Spinal cord (tissue), 10 donors: Measurements from ENCODE around the gene GNAL. TPM values are rescaled to one million over a fixed set of nuclear protein-coding genes. Genes with fewer than 3 reads are reported as not detected.
"Not testable (repeated sequence)": the region's sequence is repeated elsewhere in the genome, so short reads cannot be mapped to it uniquely, and the experiment has no call there.

ENCODE experiments used
- DNase-seq, 6 donors: peaks; one replicate each; pipeline versions ENCODE4 v3.0.0 to v3.0.0-alpha.2; 2013 to 2015; ENCODE audit warnings: low spot score in 6 of 6, low read depth in 4 of 6
- H3K27ac ChIP-seq: one replicate; pipeline ENCODE4 v1.5.1; 2013; ENCODE audit warnings: low read depth, low read length, control low read depth
- H3K27me3 ChIP-seq: one replicate; pipeline ENCODE4 v1.6.1; 2013; ENCODE audit warnings: low read length; ENCODE audit not compliant: control insufficient read depth, insufficient read depth
- H3K36me3 ChIP-seq: one replicate; pipeline ENCODE4 v1.6.1; 2013; ENCODE audit warnings: low read length; ENCODE audit not compliant: control insufficient read depth, insufficient read depth
- H3K4me1 ChIP-seq: one replicate; pipeline ENCODE4 v1.6.1; 2013; ENCODE audit warnings: low read length; ENCODE audit not compliant: control insufficient read depth, insufficient read depth
- H3K4me3 ChIP-seq: one replicate; pipeline ENCODE4 v1.5.1; 2013; ENCODE audit warnings: low read depth, low read length, control low read depth
- H3K9me3 ChIP-seq: one replicate; pipeline ENCODE4 v1.6.1; 2013; ENCODE audit warnings: low read length; ENCODE audit not compliant: control insufficient read depth, insufficient read depth
- WGBS: methylation state at CpG from one replicate; pipeline ENCODE4 v1.1.5; 2013; ENCODE audit warnings: missing lambda C conversion rate; ENCODE audit not compliant: insufficient coverage; 5-methylcytosine and 5-hydroxymethylcytosine counted together
- polyA plus RNA-seq, 2 donors: library from polyadenylated mRNA; unstranded; fragments of 120-200 nt; gene quantifications; one replicate each; pipeline ENCODE4 v1.2.1, GENCODE V29; 2013; ENCODE audit not compliant: insufficient read length in 2 of 2
- total RNA-seq, 2 donors: library from RNA; depleted of rRNA in 1 of 2; stranded (reverse); fragments of 120-200 nt in 1 of 2; fragments of >200 nt in 1 of 2; gene quantifications; one replicate each; pipeline versions ENCODE4 v1.2.3 to v1.2.4, GENCODE V29; 2013 to 2014
- donor health status: healthy.

Gene GNAL
- total and polyA plus RNA-seq, 4 donors: 30.2 to 81.0 (median 70.7) TPM

DNA sequence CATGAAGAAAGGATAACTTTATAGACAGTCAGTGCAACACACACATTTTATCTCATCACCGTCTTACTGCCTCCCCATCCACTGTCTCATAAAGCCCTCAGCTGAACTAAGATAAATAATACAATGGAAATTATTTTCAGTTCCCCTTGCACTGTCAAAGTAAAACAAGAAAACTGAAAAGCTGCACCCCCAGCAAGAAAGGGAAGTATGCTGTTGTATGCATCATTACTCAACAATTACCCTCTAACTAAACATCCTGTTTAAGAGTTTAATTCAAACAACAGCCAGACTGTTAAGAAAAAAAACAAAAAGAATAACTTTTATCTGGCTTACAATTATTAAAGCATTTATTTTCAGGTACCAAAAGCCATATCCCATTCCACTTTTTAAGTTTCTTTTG lies 194.1 kb downstream of the GNAL start:
- no CpG with 5 or more reads among the region's 1 CpG for WGBS
- Histone ChIP-seq H3K9me3 (no peaks in the 10 kb centered on the region), H3K4me3 (no peak overlapping the region), H3K27ac (no peak overlapping the region), H3K27me3 (no peaks in the 10 kb centered on the region), H3K36me3 (peaks cover 44% of the 10 kb centered on the region), H3K4me1 (no peaks in the 10 kb centered on the region)
- no peak for DNase-seq

DNA sequence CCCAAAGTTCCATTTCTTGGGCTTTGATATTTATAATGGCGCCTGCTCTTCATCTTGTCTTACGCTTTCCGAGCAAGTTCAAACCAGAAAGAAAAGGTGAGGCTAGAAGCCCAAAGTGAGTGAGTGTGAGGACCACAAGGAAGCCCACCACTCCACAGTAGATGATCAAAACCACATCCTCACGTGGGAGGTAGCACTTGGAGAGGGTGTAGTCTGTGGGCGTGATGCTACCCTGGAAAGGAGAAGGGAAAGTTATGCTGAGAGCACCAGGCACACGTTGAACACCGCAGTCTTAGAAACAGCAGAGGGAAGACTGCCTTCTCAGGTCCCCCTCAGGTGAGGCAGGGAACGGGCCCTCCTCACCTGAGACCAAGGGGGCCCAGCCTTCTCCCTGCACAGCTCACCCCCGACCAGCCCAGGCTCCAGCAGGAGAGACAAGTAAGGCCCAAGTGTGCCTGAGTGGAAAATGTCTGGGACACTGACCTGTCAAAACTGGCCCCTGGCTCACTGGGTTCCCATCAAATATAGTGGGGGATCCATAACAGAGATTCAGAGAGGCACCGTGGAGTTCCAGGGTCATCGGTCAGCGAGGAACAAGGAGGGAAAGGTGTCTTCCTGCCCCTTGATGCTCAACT lies 195.4 kb downstream of the GNAL start:
- Histone ChIP-seq H3K9me3 (no peaks in the 10 kb centered on the region), H3K27me3 (no peaks in the 10 kb centered on the region), H3K4me1 (no peaks in the 10 kb centered on the region), H3K4me3 (no peak overlapping the region), H3K36me3 (peaks cover 40% of the 10 kb centered on the region), H3K27ac (no peak overlapping the region)
- 93% methylated on average over 8 of the region's 12 CpGs for WGBS
- DNase-seq: no peak

DNA sequence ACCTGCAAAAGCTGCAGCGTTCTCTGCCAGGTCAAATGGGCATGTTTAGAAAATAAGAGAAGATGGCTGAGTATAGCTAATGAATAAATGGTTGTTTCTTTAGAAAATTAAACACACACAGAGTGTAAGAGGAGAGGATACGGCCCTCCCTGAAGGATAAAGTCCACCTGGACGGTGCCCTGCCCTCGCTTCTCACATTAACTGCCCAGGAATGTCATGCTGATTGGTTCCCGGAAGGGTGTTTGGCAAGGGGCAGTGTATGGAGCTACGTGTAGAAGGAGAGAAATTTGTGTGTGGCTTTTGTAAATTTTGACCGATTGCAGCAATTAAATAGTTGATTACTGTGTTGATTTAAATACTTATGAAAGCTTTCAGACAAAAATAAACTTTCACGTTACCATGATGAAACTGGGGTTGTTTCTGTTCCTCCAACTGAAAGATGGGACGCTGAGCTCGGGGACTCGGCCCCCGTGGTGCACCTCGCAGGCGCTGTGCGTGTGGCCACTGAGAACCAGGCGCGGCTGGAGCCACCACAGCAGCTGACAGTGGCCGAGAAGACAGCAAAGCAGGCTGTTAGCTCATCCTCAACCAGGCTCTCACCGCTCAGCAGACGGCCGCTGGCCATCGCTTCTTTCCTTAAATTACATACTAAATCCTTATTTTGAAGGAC lies 196.3 kb downstream of the GNAL start:
- 86% methylated on average over 14 of the region's 22 CpGs for WGBS
- no peaks in the 10 kb centered on the region for H3K27me3 ChIP-seq
- no peak for DNase-seq
- H3K9me3 ChIP-seq: no peaks in the 10 kb centered on the region
- no peaks in the 10 kb centered on the region for H3K4me1 ChIP-seq
- H3K36me3 ChIP-seq: peaks cover 44% of the 10 kb centered on the region
- H3K27ac ChIP-seq: no peak overlapping the region
- H3K4me3 ChIP-seq: no peak overlapping the region

DNA sequence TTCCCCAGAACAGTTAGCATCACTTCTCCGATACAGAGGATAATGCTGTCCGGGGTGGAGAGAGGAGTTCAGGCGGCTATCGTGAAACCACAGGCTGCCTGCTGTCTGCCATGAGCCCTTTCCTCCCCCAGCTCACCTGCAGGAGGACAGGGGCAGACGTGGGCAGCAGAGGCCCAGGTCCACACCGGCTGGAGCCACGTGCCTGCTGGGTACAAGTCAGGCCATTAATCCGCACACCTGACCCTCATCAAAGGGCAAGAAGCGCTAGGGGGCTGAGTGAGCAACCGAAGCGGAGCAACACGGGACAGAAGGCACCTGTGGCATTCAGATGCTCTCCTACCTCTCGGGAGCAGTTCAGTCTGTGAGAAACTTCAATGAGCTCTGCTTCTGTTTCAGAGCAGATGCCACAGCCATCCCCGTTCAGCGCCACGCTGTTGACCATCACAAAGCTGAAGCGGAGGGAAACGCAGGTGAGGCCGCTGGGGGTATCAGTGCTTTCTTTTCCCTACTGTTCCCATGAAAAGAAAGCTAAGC lies 197.6 kb downstream of the GNAL start:
- 76% methylated on average over 17 of the region's 19 CpGs for WGBS
- no peak overlapping the region for H3K4me3 ChIP-seq
- H3K27me3 ChIP-seq: no peaks in the 10 kb centered on the region
- no peaks in the 10 kb centered on the region for H3K4me1 ChIP-seq
- peaks cover 41% of the 10 kb centered on the region for H3K36me3 ChIP-seq
- no peaks in the 10 kb centered on the region for H3K9me3 ChIP-seq
- DNase-seq: no peak
- no peak overlapping the region for H3K27ac ChIP-seq

DNA sequence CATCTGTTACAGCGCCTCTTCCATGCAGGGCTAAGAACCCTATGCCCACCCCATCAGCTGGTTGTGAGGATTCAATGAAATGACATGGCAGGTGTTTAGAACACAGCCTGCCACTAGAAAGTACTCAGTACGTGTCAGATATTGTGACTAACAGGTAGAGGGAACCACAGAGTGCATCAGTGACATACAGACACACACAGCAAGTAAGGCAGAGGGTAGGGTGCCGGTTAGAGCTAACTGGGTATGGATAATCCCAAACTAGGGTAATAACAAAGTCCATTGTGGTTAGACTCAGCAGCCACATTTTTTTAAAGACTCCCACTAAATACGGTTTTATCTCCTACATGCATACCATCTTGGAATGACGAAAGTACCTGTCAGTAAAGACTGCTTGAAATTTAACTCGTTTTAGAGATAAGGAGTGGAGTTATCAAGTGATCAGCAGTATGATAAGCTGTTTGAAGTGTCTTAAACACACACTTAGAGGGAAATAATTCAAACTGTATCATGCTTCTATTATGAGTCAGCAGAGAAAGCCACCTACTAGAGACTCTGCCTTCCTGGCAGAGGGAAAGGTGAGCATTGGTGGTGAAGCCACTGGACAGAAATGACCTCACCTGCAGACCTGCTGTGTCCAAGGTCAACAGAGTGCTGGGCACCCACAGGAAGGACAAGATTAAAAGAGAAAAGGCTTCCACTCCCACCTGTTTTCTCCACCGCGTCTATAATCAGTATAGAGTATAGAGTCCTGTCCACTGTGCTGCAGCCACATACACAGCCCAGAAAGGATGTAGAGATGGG lies 198.5 kb downstream of the GNAL start:
- no peaks in the 10 kb centered on the region for H3K9me3 ChIP-seq
- H3K4me3 ChIP-seq: no peak overlapping the region
- no peak for DNase-seq
- H3K36me3 ChIP-seq: peaks cover 46% of the 10 kb centered on the region
- H3K27me3 ChIP-seq: no peaks in the 10 kb centered on the region
- H3K4me1 ChIP-seq: no peaks in the 10 kb centered on the region
- WGBS: 75% methylated on average over 1 of the region's 8 CpGs
- H3K27ac ChIP-seq: no peak overlapping the region

DNA sequence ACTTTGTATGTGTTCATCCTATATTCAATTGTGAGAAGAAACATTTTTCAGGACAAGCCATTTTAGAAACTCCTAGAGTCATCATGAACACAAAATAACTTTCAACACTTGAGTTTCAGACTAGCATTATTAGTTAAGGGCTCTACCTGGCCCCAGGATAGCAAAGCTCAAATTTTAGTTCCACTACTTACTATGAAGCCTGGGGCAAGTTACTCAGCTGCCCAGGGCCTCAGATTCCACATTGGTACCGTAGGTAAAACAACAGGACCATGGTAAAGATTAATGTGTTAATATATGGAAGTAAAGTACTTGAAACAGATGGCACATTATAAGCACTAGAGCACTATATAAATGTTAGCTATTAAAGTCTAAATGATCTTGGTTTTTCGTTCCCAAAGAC lies 199.7 kb downstream of the GNAL start:
- Histone ChIP-seq H3K4me3 (no peak overlapping the region), H3K9me3 (no peaks in the 10 kb centered on the region), H3K27ac (no peak overlapping the region), H3K27me3 (no peaks in the 10 kb centered on the region), H3K4me1 (no peaks in the 10 kb centered on the region), H3K36me3 (peaks cover 48% of the 10 kb centered on the region)
- no peak for DNase-seq
- WGBS: no CpG with 5 or more reads among the region's 2 CpGs

DNA sequence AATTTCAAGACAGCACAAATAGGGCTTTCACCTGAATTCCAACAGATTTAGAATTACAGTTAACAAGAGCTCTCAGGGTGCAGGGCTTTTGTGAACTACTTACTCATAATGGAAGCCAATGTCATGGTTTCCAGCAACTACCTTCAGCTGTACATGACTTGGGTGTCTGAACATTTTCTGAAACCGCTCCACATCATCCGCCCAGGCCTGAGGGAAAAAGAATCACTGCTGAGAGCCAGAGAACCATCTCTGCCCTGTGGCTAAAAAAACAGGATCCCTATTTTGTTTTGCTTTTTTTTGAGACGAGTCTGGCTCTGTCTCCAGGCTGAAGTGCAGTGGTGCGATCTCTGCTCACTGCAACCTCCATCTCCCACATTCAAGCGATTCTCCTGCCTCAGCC lies 200.2 kb downstream of the GNAL start:
- Histone ChIP-seq H3K9me3 (no peaks in the 10 kb centered on the region), H3K4me1 (no peaks in the 10 kb centered on the region), H3K27me3 (no peaks in the 10 kb centered on the region), H3K36me3 (peaks cover 51% of the 10 kb centered on the region), H3K27ac (no peak overlapping the region), H3K4me3 (no peak overlapping the region)
- no peak for DNase-seq
- 100% methylated on average over 3 of the region's 5 CpGs for WGBS

DNA sequence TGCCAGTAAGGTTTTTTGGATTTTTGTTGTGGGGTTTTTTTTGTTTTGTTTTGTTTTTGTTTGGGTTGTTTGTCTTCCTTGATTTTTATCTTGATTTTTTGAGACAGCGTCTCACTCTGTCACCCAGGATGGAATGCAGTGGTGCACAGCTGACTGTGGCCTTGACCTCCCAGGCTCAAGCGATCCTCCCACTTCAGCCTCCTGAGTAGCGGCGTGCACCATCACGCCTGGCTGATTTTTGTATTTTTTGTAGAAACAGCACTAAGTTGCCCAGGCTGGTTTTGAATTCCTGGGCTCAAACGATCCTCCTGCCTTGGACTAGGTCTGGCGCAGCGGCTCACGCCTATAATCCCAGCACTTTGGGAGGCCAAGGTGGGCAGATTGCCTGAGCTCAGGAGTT lies 202.7 kb downstream of the GNAL start:
- Histone ChIP-seq H3K9me3 (no peaks in the 10 kb centered on the region), H3K4me1 (no peaks in the 10 kb centered on the region), H3K27ac (no peak overlapping the region), H3K36me3 (peaks cover 44% of the 10 kb centered on the region), H3K27me3 (no peaks in the 10 kb centered on the region), H3K4me3 (no peak overlapping the region)
- 95% methylated on average over 6 of the region's 9 CpGs for WGBS
- no peak for DNase-seq

DNA sequence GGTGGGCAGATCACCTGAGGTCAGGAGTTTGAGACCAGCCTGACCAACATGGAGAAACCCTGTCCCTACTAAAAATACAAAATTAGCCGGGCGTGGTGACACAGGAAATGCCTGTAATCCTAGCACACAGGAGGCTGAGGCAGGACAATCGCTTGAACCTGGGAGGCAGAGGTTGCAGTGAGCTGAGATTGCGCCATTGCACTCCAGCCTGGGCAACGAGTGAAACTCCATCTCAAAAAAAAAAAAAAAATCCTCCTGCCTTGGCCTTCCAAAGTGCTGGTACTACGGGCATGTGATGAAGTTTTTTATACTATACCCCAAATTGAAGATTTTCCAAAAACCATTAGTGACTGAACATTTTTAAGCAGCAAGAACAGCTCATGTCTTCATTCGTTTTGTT lies 203.4 kb downstream of the GNAL start:
- H3K27me3 ChIP-seq, H3K27ac ChIP-seq, H3K9me3 ChIP-seq, H3K4me1 ChIP-seq, DNase-seq, H3K4me3 ChIP-seq: not testable (repeated sequence)
- H3K36me3 ChIP-seq: peaks cover 42% of the 10 kb centered on the region
- 90% methylated on average over 3 of the region's 7 CpGs for WGBS
